ENCODE measurements around the gene UBAC1.
A peak's percentile ranks its signal among the peaks of the same experiment; 100 is the strongest.
"Not testable (repeated sequence)": the region's sequence is repeated elsewhere in the genome, so short reads cannot be mapped to it uniquely, and the experiment has no call there.

UBAC1 gene

GRCh38 chr9:135911233-135911632 lies 49.9 kb downstream of the UBAC1 start:
- not testable (repeated sequence) for DNase-seq

- no peak for DNase-seq
These were observed 50.4 kb downstream of the UBAC1 start for GRCh38 chr9:135910757-135911156.

- DNase-seq: no peak
These were observed 51.0 kb downstream of the UBAC1 start for GRCh38 chr9:135910216-135910615.

GRCh38 chr9:135909371-135909770 lies 51.8 kb downstream of the UBAC1 start:
- DNase-seq: no peak

GRCh38 chr9:135908754-135909204 lies 52.4 kb downstream of the UBAC1 start:
- no peak for DNase-seq

GRCh38 chr9:135908093-135908753 lies 53.0 kb downstream of the UBAC1 start:
- DNase-seq: no peak

GRCh38 chr9:135907431-135908092 lies 53.6 kb downstream of the UBAC1 start, which contains the start of gene CAMSAP1:
CAMSAP1 (minus strand) TSS chr9:135907546; CDS start chr9:135907159, 387 bp downstream.
- DNase-seq: peak; percentile 81

GRCh38 chr9:135907006-135907430 lies 54.2 kb downstream of the UBAC1 start:
- DNase-seq: no peak

- DNase-seq: no peak
These were observed 54.7 kb downstream of the UBAC1 start for GRCh38 chr9:135906291-135907005.

- no peak for DNase-seq
These were observed 55.6 kb downstream of the UBAC1 start for GRCh38 chr9:135905380-135906258.

GRCh38 chr9:135903786-135904520 lies 57.2 kb downstream of the UBAC1 start:
- no peak for DNase-seq

GRCh38 chr9:135903358-135903656 lies 57.9 kb downstream of the UBAC1 start:
- DNase-seq: no peak

- no peak for DNase-seq
These were observed 58.4 kb downstream of the UBAC1 start for GRCh38 chr9:135902655-135903357.

GRCh38 chr9:135901826-135902225 lies 59.3 kb downstream of the UBAC1 start:
- DNase-seq: no peak

GRCh38 chr9:135901031-135901758 lies 60.0 kb downstream of the UBAC1 start:
- DNase-seq: no peak

- DNase-seq: no peak
These were observed 62.4 kb downstream of the UBAC1 start for GRCh38 chr9:135898634-135899407.

GRCh38 chr9:135896626-135897025 lies 64.5 kb downstream of the UBAC1 start:
- DNase-seq: no peak

- no peak for DNase-seq
These were observed 65.0 kb downstream of the UBAC1 start for GRCh38 chr9:135896205-135896604.

GRCh38 chr9:135895202-135895848 lies 65.8 kb downstream of the UBAC1 start:
- DNase-seq: no peak
